Left lung (tissue), 10 donors: ENCODE measurements around the gene PRSS3. TPM values are rescaled to one million over a fixed set of nuclear protein-coding genes. Genes with fewer than 3 reads are reported as not detected.
A peak's percentile ranks its signal among the peaks of the same experiment; 100 is the strongest.
"Not testable (repeated sequence)": the region's sequence is repeated elsewhere in the genome, so short reads cannot be mapped to it uniquely, and the experiment has no call there.

Experiments
- ATAC-seq: fragments of 200-7000 bp; cut with Tn5 transposase; one replicate; pipeline ENCODE4 v1.9.1; 2020; ENCODE audit warnings: moderate library complexity
- DNase-seq, 4 donors: peaks; one replicate each; pipeline ENCODE4 v3.0.0-alpha.2; 2013 to 2020
- H3K27ac ChIP-seq, 2 donors: fragments of 200-600 bp; sonication (generic) in 1 of 2; one replicate each; pipeline versions ENCODE4 v1.5.0 to v1.8.0; 2020 to 2021
- H3K27me3 ChIP-seq, 2 donors: fragments of 200-600 bp; sonication (generic) in 1 of 2; one replicate each; pipeline versions ENCODE4 v1.5.0 to v1.8.0; 2020 to 2021
- H3K36me3 ChIP-seq, 2 donors: fragments of 200-600 bp; sonication (generic) in 1 of 2; one replicate each; pipeline versions ENCODE4 v1.5.0 to v1.8.0; 2020 to 2021
- H3K4me1 ChIP-seq, 2 donors: fragments of 200-600 bp; one replicate each; pipeline ENCODE4 v1.8.0; 2021
- H3K4me3 ChIP-seq, 2 donors: fragments of 200-600 bp; sonication (generic) in 1 of 2; one replicate each; pipeline versions ENCODE4 v1.5.0 to v1.8.0; 2020 to 2021; ENCODE audit warnings: mild to moderate bottlenecking in 1 of 2
- H3K9me3 ChIP-seq, 2 donors: fragments of 200-600 bp; sonication (generic) in 1 of 2; one replicate each; pipeline versions ENCODE4 v1.5.0 to v1.8.0; 2020 to 2021
- CTCF ChIP-seq, 2 donors: fragments of 200-600 bp; sonication (generic) in 1 of 2; IDR thresholded peaks; one replicate each; pipeline versions ENCODE4 v1.5.0 to v1.8.0; 2021; ENCODE audit warnings: antibody characterized with exemption in 2 of 2
- intact Hi-C, 2 donors: fragments of 100-400 bp; cut with DNase I; formaldehyde crosslinking; loops; one replicate each; pipeline versions ENCODE4 v1.11.2 to v1.14.2; 2022
- polyA plus RNA-seq, 6 donors: library from polyadenylated mRNA; unstranded; fragments of 120-200 nt; gene quantifications; one replicate each; pipeline ENCODE4 v1.2.1, GENCODE V29; 2013; ENCODE audit not compliant: insufficient read length in 6 of 6
- total RNA-seq, 2 donors: library from RNA; stranded (reverse); fragmentation: NEBNext Ultra II Directional; extraction: Animal tissue kit (Norgen Biotek cat#: 25700); gene quantifications; one replicate each; pipeline ENCODE4 v1.2.1, GENCODE V29; 2021
- donor health status: DM: no; HTN: yes; CAD: no.
- donor health status: DM: no; HTN: no; CAD: no.

Gene PRSS3
- total and polyA plus RNA-seq, 8 donors = 0.34 to 0.53 (median 0.45) TPM; not detected in 5

- H3K4me3 ChIP-seq = no peak overlapping the region
- no peak overlapping the region for H3K27ac ChIP-seq
- no peak for TF ChIP-seq CTCF (IDR thresholded peaks at IDR 0.05)
- no peaks in the 10 kb centered on the region for H3K36me3 ChIP-seq
- DNase-seq = no peak
- H3K9me3 ChIP-seq = no peaks in the 10 kb centered on the region
- H3K27me3 ChIP-seq = no peaks in the 10 kb centered on the region
- ATAC-seq = peak; percentile 57
- no peaks in the 10 kb centered on the region for H3K4me1 ChIP-seq
- intact Hi-C loops = no loop called here
These were observed 5.5 kb downstream of the PRSS3 start for GRCh38 chr9:33800886-33801285.

DNA sequence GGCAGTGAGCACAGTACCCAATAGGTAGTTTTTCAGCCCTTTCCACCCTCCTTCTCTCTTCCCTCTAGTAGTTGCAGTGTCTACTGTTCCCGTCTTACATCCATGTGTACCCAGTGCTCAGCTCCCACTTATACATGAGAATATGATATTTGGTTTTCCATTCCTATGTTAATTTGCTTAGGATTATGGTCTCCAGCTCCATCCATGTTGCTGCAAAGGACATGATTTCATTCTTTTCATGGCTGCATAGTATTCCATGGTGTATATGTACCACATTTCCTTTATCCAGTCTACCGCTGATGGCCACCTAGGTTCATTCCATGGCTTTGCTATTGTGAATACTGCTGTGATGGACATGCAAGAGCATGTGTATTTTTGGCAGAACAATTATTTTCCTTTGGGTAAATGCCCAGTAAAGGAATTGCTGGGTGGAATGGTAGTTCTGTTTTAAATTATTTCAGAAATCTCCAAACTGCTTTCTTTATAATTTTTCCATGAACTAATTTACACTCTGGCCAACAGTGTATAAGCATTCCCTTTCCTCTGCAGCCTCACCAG lies 6.7 kb downstream of the PRSS3 start:
- H3K36me3 ChIP-seq, H3K4me3 ChIP-seq, H3K9me3 ChIP-seq, H3K27me3 ChIP-seq, ATAC-seq, H3K4me1 ChIP-seq, DNase-seq, H3K27ac ChIP-seq, intact Hi-C loops: not testable (repeated sequence)

DNA sequence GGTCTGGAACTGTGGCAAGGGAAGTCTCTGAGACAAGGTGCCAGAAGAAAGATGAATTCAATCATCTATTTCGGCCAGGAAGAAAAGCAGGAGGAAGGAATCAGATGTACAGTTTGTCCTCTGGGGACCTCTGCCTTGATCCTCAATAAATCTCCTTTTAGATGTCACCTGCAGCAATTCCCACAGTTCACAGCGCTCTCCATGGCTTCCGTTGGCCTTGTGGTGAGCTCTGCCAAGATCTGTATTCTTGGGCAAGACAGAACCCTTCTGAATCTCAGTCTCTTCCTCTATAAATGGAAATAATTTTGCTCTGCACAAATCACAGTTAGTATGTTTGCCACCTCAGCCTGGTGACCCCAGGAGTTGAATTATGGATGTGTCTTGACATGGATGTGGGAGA lies 8.8 kb downstream of the PRSS3 start:
- H3K9me3 ChIP-seq, H3K36me3 ChIP-seq, H3K27me3 ChIP-seq, intact Hi-C loops, H3K4me3 ChIP-seq, H3K4me1 ChIP-seq, H3K27ac ChIP-seq, ATAC-seq, DNase-seq: not testable (repeated sequence)

GRCh38 chr9:33807156-33807555 lies 11.8 kb downstream of the PRSS3 start:
- H3K4me3 ChIP-seq, H3K27ac ChIP-seq, H3K27me3 ChIP-seq, DNase-seq, intact Hi-C loops, H3K36me3 ChIP-seq, H3K4me1 ChIP-seq, H3K9me3 ChIP-seq: not testable (repeated sequence)
- ATAC-seq = peak; percentile 94

- H3K27me3 ChIP-seq, H3K9me3 ChIP-seq, intact Hi-C loops, DNase-seq, H3K4me1 ChIP-seq, ATAC-seq, H3K36me3 ChIP-seq, H3K27ac ChIP-seq, H3K4me3 ChIP-seq: not testable (repeated sequence)
These were observed 13.6 kb downstream of the PRSS3 start for GRCh38 chr9:33808979-33809322.

DNA sequence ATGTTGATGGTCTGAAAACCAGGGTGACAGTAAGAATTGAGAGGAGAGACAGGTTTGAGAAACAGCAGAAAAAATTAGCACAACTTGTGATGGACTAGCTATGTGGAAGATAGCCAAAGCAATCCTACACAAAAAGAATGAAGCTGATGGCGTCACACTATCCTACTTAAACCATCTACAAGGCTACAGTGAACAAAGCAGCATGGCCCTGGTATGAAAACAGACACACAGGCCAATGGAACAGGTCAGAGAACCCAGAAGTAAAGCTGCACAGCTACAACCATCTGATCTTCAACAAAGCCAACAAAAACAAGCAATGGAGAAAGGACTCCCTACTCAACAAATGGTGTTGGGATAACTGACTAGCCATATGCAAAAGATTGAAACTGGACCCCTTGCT lies 14.1 kb downstream of the PRSS3 start:
- H3K4me1 ChIP-seq = peaks cover 4 to 14% of the 10 kb centered on the region in 2 donors
- no peak for DNase-seq
- no peaks in the 10 kb centered on the region for H3K9me3 ChIP-seq
- no peaks in the 10 kb centered on the region for H3K27me3 ChIP-seq
- no peaks in the 10 kb centered on the region for H3K36me3 ChIP-seq
- H3K27ac ChIP-seq = no peak overlapping the region
- ATAC-seq = no peak
- intact Hi-C loops = no loop called here
- H3K4me3 ChIP-seq = no peak overlapping the region
- no peak for TF ChIP-seq CTCF (IDR thresholded peaks at IDR 0.05)

DNA sequence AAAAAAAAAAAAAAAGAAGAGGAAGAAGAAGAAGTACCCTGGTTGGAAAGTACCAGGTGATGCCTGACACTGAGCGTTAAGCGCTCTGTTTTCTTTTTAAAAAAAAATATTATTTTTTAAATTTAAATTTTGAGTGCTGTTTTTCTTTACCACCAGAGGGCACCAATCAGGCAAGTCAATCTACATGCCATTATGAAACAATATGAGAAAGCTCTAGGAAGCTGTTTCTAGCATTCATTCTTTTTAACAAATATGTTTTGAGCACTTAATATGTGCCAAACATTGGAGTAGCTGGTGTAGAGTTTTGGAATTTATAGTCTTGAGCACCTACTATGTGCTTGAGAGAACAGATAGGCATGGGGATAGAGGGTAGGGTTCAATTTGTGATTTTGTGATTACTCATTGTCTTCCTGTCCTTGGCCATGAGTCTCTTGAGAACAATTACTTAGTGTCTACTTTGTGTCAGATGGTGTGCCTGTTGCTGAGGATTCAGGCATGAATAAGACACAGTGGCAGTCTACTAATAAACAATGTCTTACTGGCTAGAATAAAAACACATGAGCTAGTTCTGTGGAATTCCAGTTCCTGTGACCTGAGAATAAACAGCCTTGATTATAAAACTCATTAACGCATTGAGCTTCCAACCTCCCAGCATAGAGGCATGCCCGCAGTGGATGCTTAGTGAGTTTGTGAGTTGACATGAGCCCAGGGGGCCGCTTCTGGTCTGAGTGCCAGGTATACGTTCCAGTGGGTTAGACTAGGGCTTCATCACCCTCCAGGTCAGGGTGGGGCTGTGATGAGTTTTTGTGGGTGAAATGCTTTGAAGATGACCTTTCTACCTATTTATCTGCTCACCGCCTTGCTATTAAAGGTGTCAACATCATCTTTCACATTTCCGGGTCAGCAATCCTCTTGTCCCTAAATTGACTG lies 18.6 kb downstream of the PRSS3 start:
- no peaks in the 10 kb centered on the region for H3K27me3 ChIP-seq
- no peaks in the 10 kb centered on the region for H3K9me3 ChIP-seq
- H3K4me3 ChIP-seq = no peak overlapping the region
- peak; percentile 42 to 72 for TF ChIP-seq CTCF (IDR thresholded peaks at IDR 0.05)
- peak overlapping the region; percentile 42 to 100 for H3K27ac ChIP-seq
- no peak for ATAC-seq
- no peaks in the 10 kb centered on the region for H3K36me3 ChIP-seq
- DNase-seq = peak in 1 of 4 donors; percentile 40
- peaks cover 4 to 38% of the 10 kb centered on the region in 2 donors for H3K4me1 ChIP-seq
- intact Hi-C loops = loop anchor here in 1 of 2 donors (5.0 kb wide), 1 partner anchor 38 kb away; no protein-coding TSS in a partner anchor
